ENCODE measurements around the gene PHLPP2. TPM values are rescaled to one million over a fixed set of nuclear protein-coding genes. Genes with fewer than 3 reads are reported as not detected.

Gene PHLPP2
- total and polyA plus RNA-seq, 7 donors = 0.96 to 5.2 (median 3.7) TPM

DNA sequence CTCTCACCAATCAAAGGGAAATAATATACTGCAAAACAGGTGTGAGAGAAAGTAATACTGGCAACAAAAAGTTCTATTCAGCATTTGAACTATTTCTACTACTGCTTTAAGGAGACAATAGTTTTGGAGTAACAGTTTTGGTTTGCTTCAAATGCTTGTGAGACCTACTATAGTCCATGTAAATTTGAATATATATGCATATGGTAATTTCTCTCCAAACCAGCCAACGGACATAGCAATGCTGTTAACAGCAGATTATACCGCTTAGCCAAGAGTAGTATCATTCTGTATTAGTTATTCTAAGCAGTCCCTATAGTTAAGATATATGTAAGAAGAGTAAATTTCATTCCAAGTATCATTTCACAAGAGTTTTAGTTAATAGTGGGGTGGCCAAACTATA, 18.5 kb downstream of the PHLPP2 start:
- TF ChIP-seq, protein P1, sequence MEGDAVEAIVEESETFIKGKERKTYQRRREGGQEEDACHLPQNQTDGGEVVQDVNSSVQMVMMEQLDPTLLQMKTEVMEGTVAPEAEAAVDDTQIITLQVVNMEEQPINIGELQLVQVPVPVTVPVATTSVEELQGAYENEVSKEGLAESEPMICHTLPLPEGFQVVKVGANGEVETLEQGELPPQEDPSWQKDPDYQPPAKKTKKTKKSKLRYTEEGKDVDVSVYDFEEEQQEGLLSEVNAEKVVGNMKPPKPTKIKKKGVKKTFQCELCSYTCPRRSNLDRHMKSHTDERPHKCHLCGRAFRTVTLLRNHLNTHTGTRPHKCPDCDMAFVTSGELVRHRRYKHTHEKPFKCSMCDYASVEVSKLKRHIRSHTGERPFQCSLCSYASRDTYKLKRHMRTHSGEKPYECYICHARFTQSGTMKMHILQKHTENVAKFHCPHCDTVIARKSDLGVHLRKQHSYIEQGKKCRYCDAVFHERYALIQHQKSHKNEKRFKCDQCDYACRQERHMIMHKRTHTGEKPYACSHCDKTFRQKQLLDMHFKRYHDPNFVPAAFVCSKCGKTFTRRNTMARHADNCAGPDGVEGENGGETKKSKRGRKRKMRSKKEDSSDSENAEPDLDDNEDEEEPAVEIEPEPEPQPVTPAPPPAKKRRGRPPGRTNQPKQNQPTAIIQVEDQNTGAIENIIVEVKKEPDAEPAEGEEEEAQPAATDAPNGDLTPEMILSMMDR (IDR thresholded peaks at IDR 0.05) = no peak
- DNase-seq (no peak), ATAC-seq (no peak)
- Histone ChIP-seq H3K9me3 (no peaks in the 10 kb centered on the region), H3K27me3 (ENCODE audit: insufficient read depth in 3 of 3, low read length in 2 of 3) (no peaks in the 10 kb centered on the region), H3K36me3 (ENCODE audit: insufficient read depth in 1 of 2, low read depth in 1 of 2) (peaks cover 0 to 11% of the 10 kb centered on the region in 2 donors), H3K27ac (no peak overlapping the region), H3K4me1 (peaks cover 17% of the 10 kb centered on the region), H3K4me3 (no peak overlapping the region)
- intact Hi-C loops (cut with DNase I) = no loop called here
- 94 to 99% (median 95%) methylated on average over 2 of the region's 2 CpGs for WGBS, 3 donors

DNA sequence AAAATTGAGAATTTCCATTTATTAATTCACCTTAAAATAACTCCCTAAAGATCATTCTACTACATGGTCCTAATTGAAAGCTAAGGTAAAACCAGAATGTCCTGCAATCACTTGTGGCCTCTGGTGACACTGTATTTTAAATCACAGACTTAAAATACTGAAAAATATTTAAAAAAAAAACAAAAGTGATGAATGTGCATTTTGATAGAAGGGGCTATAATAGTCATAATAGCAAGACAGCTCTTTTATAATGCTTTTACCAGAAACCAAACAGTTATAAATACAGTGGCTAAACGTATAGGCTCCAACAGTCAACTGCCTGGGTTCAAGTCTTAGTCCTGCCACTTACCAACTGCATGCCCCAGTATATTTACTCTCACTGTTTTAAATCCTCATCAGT, 21.2 kb downstream of the PHLPP2 start:
- H3K4me3 ChIP-seq = no peak overlapping the region
- no peak overlapping the region for H3K27ac ChIP-seq
- WGBS, 3 donors = 89 to 96% (median 89%) methylated on average over 1 of the region's 1 CpG
- peaks cover 10% of the 10 kb centered on the region for H3K4me1 ChIP-seq
- ATAC-seq (no peak), DNase-seq (no peak)
- intact Hi-C loops (cut with DNase I) = no loop called here
- H3K27me3 ChIP-seq (ENCODE audit: insufficient read depth in 3 of 3, low read length in 2 of 3) = no peaks in the 10 kb centered on the region
- no peaks in the 10 kb centered on the region for H3K9me3 ChIP-seq
- H3K36me3 ChIP-seq (ENCODE audit: insufficient read depth in 1 of 2, low read depth in 1 of 2) = peaks cover 0 to 13% of the 10 kb centered on the region in 2 donors
- TF ChIP-seq, protein P1 (IDR thresholded peaks at IDR 0.05) = no peak

DNA sequence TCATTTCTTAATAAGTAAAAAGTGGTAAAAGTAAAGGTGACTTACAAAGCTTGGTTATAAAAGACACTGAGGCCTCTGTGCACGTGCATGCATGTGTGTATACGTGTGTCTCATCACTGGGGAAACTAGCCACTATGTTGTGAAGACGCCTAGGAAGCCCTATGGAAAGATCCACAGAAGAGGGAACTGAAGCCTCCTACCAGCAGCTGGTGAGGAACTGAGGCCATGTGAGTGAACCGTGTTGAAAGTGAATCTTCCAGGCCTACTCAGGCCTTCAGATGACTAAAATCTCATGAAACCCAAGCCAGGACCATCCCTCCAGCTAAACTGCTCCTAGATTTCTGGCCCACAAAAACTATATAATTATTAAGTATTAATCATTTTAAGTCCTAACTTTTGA, 23.7 kb downstream of the PHLPP2 start:
- TF ChIP-seq, protein P1 (IDR thresholded peaks at IDR 0.05) = no peak
- H3K4me1 ChIP-seq = no peaks in the 10 kb centered on the region
- no peak for DNase-seq
- no peak overlapping the region for H3K27ac ChIP-seq
- intact Hi-C loops (cut with DNase I) = no loop called here
- ATAC-seq = no peak
- peaks cover 0 to 13% of the 10 kb centered on the region in 2 donors for H3K36me3 ChIP-seq (ENCODE audit: insufficient read depth in 1 of 2, low read depth in 1 of 2)
- no peaks in the 10 kb centered on the region for H3K27me3 ChIP-seq (ENCODE audit: insufficient read depth in 3 of 3, low read length in 2 of 3)
- WGBS, 3 donors = 88 to 95% (median 94%) methylated on average over 4 of the region's 4 CpGs
- H3K9me3 ChIP-seq = no peaks in the 10 kb centered on the region
- H3K4me3 ChIP-seq = no peak overlapping the region

DNA sequence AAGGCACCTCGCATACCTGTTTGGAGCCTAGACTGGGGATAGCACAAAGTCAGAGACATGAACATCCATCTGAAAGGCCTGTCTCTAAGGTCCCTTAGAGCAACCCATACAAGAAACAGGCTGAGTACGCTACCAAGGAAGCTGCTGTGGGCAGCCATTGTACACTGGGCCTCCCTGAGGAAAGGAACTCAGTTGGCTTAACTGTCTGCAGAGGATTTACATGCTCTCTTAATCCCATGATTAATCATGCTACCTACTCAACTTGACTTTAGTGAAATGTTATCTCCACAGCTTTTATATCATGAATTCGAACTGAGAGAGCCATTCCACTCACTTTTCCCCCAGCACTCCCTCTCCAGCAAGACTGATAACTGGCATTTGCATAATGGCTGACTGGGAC, 26.0 kb downstream of the PHLPP2 start:
- Histone ChIP-seq H3K4me1 (no peaks in the 10 kb centered on the region), H3K4me3 (no peak overlapping the region), H3K36me3 (ENCODE audit: insufficient read depth in 1 of 2, low read depth in 1 of 2) (peaks cover 0 to 13% of the 10 kb centered on the region in 2 donors), H3K9me3 (no peaks in the 10 kb centered on the region), H3K27ac (no peak overlapping the region), H3K27me3 (ENCODE audit: insufficient read depth in 3 of 3, low read length in 2 of 3) (no peaks in the 10 kb centered on the region)
- ATAC-seq (no peak), DNase-seq (no peak)
- TF ChIP-seq, protein P1 (IDR thresholded peaks at IDR 0.05) = no peak
- intact Hi-C loops (cut with DNase I) = loop anchor here in 1 of 2 donors (2.0 kb wide), 1 partner anchor 20 kb away; no protein-coding TSS in a partner anchor
- 81 to 88% (median 82%) methylated on average over 3 of the region's 3 CpGs for WGBS, 3 donors

DNA sequence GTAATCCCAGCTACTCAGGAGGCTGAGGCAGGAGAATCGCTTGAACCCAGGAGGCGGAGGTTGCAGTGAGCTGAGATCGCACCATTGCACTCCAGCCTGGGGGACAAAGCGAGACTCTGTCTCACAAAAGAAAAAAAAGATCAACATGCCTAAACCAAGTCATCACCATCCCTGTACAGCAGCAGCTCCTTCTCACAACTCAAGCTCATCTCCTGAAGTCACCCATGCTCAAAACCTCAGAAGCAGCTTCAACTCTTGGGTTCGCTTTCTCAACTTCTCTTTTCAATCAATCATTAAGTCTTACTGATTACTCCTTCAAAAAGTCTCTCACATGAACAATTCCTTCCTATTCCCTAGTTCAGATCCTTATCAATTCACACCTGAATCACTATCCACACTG, 31.3 kb downstream of the PHLPP2 start:
- DNase-seq (no peak), ATAC-seq (no peak)
- intact Hi-C loops (cut with DNase I) = no loop called here
- Histone ChIP-seq H3K4me1 (no peaks in the 10 kb centered on the region), H3K4me3 (no peak overlapping the region), H3K27ac (no peak overlapping the region), H3K9me3 (no peaks in the 10 kb centered on the region), H3K36me3 (ENCODE audit: insufficient read depth in 1 of 2, low read depth in 1 of 2) (peaks cover 0 to 21% of the 10 kb centered on the region in 2 donors), H3K27me3 (ENCODE audit: insufficient read depth in 3 of 3, low read length in 2 of 3) (no peaks in the 10 kb centered on the region)
- TF ChIP-seq, protein P1 (IDR thresholded peaks at IDR 0.05) = no peak
- WGBS, 3 donors = 90 to 94% (median 92%) methylated on average over 3 to 5 of the region's 5 CpGs
